GM18526 (cell line): Measurements from ENCODE around the gene SLC16A4.
A peak's percentile ranks its signal among the peaks of the same experiment; 100 is the strongest.

Source experiments
- POLR2A ChIP-seq: IDR thresholded peaks from 3 replicates; pipeline ENCODE4 v1.6.1; 2011; ENCODE audit not compliant: insufficient read length; ENCODE audit errors: extremely low read depth

Gene SLC16A4

DNA sequence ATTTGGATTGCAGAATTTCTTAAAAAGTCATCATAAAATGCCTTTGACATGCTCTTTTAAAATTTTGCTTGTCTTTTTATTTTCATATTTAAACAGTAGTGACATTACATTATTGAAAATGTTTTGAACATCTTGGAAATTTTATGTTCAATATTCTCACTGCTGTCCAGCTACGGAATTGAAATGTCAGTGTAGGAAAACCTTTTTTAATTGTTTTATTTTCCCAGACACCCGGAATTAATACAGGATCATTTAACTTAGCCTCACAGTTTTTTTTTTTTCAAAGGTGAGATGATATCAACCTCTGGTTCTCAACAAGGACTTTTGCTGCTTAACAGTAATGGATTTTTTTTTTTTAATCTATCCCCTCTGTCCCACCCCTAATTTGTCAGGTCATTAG lies 47.6 kb downstream of the SLC16A4 start:
- TF ChIP-seq POLR2A: no peak

DNA sequence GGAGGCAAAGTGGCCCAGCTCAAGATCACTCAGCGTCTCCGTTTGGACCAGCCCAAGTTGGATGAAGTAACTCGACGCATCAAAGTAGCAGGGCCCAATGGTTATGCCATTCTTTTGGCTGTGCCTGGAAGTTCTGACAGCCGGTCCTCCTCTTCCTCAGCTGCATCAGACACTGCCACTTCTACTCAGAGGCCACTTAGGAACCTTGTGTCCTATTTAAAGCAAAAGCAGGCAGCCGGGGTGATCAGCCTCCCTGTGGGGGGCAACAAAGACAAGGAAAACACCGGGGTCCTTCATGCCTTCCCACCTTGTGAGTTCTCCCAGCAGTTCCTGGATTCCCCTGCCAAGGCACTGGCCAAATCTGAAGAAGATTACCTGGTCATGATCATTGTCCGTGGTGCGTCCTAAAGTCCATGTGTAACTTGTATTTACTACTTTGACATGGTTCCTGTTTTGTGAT lies 48.9 kb downstream of the SLC16A4 start:
- no peak for TF ChIP-seq POLR2A

DNA sequence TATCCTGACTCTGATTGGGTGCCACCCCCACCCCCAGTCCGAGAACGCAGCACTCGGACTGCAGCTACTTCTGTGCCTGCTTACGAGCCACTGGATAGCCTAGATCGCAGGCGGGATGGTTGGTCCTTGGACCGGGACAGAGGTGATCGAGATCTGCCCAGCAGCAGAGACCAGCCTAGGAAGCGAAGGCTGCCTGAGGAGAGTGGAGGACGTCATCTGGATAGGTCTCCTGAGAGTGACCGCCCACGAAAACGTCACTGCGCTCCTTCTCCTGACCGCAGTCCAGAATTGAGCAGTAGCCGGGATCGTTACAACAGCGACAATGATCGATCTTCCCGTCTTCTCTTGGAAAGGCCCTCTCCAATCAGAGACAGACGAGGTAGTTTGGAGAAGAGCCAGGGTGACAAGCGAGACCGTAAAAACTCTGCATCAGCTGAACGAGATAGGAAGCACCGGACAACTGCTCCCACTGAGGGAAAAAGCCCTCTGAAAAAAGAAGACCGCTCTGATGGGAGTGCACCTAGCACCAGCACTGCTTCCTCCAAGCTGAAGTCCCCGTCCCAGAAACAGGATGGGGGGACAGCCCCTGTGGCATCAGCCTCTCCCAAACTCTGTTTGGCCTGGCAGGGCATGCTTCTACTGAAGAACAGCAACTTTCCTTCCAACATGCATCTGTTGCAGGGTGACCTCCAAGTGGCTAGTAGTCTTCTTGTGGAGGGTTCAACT lies 49.5 kb downstream of the SLC16A4 start:
- TF ChIP-seq POLR2A: no peak

DNA sequence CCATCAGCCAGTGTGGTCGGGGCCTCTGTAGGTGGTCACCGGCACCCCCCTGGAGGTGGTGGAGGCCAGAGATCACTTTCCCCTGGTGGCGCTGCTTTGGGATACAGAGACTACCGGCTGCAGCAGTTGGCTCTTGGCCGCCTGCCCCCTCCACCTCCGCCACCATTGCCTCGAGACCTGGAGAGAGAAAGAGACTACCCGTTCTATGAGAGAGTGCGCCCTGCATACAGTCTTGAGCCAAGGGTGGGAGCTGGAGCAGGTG lies 50.7 kb downstream of the SLC16A4 start:
- no peak for TF ChIP-seq POLR2A

DNA sequence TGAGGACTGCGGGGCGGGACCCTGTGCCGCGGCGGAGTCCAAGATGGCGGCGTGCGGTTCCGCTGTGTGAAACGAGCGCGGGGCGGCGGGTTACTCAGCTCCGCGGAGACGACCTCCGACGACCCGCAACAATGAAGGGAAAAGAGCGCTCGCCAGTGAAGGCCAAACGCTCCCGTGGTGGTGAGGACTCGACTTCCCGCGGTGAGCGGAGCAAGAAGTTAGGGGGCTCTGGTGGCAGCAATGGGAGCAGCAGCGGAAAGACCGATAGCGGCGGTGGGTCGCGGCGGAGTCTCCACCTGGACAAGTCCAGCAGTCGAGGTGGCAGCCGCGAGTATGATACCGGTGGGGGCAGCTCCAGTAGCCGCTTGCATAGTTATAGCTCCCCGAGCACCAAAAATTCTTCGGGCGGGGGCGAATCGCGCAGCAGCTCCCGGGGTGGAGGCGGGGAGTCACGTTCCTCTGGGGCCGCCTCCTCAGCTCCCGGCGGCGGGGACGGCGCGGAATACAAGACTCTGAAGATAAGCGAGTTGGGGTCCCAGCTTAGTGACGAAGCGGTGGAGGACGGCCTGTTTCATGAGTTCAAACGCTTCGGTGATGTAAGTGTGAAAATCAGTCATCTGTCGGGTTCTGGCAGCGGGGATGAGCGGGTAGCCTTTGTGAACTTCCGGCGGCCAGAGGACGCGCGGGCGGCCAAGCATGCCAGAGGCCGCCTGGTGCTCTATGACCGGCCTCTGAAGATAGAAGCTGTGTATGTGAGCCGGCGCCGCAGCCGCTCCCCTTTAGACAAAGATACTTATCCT lies 51.2 kb downstream of the SLC16A4 start:
- TF ChIP-seq POLR2A: peak; percentile 91

DNA sequence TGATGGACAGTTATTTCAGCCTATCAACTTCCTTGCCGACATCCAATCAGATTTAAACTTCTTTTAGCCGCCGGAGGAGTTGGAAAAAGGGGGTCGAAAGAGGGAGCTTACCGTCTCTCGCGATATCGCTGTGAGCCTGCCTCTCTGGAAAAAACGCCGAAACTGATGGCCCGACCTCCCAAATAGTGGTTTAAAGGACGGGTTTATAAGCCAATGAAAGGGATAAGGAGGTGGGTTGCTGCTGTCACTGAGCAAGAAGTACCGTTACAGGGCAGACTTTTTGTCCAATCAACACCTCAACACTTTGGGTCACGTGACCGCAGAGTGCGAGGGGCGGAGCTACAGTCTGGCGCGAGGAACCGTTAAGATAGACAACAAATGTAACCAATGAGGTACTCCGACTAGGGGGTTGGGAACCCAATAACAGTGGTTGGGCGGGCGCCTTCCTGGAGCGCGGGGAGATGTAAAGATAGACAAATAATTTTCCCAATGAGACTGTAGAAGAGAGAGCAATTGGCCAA lies 51.9 kb downstream of the SLC16A4 start, which contains the start of gene RBM15:
TSS of gene RBM15 (plus strand) at position 492 of the 521 bp plus-strand sequence. CDS start at position 521, 29 bp downstream.
- no peak for TF ChIP-seq POLR2A

DNA sequence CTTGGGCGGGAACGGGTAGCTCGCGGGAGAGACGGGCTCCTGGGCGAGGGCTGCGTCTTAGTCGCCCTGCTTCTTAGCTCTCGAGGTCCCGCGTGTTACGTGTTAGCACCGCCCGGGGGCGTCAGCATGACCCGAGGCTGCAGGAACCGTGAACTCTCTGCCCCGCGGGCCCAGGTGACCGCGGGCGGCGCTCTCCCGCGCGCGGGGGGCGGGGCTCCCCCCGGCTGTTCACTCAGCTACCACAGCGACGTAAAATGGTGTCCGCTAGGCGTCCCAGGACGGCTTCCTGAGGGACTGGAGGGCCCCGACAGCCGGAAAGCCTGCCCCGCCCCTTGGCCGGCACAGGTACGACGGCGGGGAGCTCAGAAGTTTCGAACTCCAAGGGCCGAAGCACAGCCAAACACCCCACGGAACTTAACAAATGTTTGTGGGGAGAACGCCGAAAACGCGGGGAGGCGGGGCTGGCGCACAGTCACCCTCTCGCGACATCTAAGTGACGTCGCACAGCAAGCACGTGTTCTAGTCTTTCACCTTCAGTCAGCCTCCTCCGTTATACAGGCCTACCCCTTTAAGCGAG lies 52.4 kb downstream of the SLC16A4 start:
- peak; percentile 55 for TF ChIP-seq POLR2A

DNA sequence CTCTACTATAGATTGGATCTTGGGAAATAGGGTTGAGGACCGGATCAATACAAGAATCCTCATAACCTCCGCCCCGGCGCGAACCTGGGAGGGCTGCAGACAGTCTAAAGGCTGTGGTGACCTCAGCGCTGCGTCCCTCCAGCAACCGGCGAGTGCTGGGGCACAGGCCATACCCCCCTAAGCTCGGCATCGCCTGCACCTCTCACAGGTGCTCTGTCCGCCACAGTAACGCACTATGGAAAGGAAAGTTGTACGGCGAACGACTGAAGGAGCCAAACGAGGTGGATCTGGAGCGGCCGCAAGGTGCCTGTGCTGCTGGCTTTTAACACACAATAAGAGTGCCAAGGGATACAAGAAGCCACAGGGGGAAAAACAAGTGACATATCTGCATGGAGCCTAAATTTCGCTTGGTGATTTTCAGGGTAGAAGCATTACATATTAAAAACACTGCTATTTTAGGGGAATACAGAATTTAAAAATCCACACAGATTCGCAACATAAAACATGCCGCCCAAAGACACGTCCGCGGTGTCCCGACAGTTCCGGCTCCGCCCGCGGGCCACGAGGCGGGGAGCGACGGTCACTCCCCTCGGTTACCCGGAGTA lies 53.0 kb downstream of the SLC16A4 start:
- no peak for TF ChIP-seq POLR2A

DNA sequence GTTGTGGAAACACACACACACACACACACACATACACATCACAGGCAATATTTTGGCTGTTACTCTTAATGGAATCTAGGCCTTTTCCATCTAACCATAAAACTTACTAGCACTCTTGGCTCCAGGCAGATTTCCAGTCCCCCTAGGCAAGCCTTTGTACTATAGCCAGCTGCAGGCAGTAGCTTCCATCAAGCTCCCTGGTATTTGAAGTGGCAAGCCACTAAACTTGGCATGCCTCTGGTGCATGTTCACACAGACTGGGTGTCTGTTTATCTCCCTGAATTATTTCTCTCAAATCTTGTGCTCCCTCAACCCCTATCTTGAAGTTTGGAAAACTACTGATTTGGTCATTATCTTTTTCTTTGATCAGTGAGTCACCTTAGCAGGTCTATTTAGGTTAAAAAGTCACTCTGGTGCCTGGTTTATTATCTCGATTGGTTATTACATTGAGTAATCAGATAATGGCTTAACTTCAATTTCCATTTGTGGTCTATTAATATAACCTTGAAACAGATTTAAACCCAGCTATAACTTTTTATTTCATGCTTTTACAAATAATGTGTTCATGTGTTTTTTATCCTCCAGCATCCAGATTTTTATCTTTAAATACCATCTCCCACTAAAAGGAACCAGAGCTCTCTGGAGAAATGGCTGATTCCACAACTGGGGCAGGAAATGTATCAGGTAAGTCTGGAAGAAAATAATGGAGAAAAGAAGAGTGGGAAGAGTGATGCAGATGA lies 54.4 kb downstream of the SLC16A4 start:
- no peak for TF ChIP-seq POLR2A

DNA sequence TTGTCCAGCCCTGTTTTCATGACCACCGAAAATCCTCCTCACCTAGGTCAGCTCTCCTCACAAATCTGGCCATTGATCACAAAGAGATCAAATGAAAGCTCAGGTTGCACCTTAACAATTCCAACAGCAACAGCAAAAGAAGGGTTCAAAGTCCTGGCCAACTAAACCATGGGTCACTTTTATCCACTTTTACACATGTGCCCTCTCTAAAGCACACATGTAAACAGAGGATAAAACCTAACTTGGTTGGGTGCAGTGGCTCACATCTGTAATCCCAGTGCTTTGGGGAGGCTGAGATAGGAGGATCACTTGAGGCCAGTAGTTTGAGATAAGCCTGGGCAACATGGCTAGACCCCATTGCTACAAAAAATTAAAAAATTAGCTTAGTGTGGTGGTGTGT lies 55.6 kb downstream of the SLC16A4 start:
- no peak for TF ChIP-seq POLR2A

DNA sequence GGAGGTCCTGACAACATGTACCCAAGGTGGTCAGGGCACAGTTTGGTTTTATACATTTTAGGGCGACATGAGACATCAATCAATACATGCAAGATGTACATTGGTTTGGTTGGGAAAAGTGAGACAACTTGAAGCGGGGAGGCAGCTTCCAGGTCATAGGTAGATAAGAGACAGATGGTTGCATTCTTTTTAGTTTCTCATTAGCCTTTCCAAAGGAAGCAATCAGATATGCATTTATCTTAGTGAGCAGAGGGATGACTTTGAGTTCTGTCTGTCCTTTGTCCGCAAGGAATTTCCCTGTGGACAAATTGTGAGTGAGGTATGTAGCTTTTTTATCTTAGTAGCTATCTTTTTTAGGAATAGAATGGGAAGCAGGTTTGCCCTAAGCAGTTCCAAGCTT lies 62.1 kb downstream of the SLC16A4 start:
- no peak for TF ChIP-seq POLR2A

DNA sequence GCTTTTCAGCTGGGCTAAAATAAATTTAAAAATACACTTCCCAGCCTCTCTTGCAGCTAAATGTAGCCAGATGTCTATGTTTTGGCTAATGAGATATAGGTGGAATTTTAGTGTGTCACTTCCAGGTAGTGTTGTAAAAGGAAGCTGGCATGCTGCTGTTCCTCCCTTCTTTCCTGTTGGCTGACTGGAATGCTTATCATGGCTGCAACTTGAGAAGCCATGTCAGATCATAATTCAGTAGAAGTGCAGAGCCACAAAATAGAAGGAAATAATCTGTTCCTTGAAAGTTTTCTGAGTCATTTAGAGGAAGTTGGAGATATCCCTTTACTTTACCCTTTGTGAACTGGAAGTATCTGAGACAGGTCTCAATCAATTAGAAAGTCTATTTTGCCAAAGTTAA lies 62.6 kb downstream of the SLC16A4 start:
- TF ChIP-seq POLR2A: no peak

DNA sequence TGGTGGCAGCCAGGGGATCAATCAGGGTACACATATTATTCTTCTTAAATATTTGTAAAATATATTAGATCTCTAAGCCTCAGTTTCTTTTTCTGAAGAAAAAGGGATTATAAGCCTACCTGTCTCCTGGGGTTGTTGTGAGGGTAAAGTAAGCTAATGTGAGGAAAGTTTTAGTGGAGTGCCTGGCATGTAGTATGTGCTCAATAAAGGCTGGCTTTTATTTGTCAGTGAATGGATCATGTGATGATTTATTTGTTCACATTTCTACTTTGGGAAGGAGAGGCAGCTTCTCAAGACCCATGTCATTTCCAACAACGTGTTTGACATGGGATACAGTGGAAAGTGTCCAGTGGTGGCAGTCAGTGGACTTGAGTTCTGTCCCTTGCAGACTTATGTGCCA lies 64.0 kb downstream of the SLC16A4 start:
- no peak for TF ChIP-seq POLR2A

DNA sequence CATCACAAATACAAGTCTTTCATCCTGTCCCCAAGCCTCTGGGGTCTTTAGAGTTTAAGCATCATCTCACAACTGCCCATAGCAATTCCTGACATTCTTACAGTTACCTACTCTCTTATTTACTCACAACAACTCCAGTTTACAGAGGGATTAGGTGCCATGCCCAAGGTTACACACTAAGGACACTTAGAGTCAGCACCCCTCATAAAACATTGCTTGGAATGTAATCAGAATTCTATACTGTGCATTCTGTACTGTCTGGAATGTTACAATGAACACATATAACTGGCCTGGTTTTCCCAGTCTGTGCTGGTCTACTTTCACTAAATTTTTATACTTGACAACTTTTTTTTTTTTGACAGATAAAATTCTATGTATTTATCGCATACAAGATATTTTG lies 66.2 kb downstream of the SLC16A4 start:
- TF ChIP-seq POLR2A: no peak

DNA sequence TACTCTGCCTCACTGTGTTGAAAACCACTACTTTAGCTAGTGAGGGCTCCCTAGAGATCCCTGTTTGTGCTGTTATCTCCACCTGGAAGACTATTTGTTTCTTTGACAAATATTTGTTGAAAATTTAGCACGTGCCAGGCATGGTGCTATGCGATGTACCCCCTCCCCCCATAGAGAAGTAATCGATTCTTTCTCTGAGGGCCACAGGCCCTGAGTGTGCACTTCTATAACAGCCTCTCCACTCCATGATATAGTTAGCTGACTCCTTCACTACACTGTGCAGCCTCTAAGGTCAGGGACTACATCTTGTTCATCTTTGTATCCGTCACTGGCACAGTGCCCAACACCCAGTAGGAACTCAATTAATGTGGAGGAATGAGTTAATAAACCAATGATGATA lies 69.0 kb downstream of the SLC16A4 start:
- no peak for TF ChIP-seq POLR2A
